GM12873 (cell line): ENCODE measurements around the gene SLC35D2.

ENCODE experiments used
- TF ChIP-seq, protein P1 (sequence below): IDR thresholded peaks from 2 replicates; pipeline ENCODE4 v1.5.1; 2012; ENCODE audit warnings: low read depth, mild to moderate bottlenecking, moderate library complexity, low read length, control low read depth; ENCODE audit not compliant: insufficient read depth; ENCODE audit errors: missing control alignments

SLC35D2 gene

GRCh38 chr9:96382839-96383164 is 709 bp downstream of the SLC35D2 start:
- TF ChIP-seq, protein P1, sequence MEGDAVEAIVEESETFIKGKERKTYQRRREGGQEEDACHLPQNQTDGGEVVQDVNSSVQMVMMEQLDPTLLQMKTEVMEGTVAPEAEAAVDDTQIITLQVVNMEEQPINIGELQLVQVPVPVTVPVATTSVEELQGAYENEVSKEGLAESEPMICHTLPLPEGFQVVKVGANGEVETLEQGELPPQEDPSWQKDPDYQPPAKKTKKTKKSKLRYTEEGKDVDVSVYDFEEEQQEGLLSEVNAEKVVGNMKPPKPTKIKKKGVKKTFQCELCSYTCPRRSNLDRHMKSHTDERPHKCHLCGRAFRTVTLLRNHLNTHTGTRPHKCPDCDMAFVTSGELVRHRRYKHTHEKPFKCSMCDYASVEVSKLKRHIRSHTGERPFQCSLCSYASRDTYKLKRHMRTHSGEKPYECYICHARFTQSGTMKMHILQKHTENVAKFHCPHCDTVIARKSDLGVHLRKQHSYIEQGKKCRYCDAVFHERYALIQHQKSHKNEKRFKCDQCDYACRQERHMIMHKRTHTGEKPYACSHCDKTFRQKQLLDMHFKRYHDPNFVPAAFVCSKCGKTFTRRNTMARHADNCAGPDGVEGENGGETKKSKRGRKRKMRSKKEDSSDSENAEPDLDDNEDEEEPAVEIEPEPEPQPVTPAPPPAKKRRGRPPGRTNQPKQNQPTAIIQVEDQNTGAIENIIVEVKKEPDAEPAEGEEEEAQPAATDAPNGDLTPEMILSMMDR: no peak

- TF ChIP-seq, protein P1: no peak
Measured at GRCh38 chr9:96382175-96382574, 1.3 kb downstream of the SLC35D2 start.

DNA sequence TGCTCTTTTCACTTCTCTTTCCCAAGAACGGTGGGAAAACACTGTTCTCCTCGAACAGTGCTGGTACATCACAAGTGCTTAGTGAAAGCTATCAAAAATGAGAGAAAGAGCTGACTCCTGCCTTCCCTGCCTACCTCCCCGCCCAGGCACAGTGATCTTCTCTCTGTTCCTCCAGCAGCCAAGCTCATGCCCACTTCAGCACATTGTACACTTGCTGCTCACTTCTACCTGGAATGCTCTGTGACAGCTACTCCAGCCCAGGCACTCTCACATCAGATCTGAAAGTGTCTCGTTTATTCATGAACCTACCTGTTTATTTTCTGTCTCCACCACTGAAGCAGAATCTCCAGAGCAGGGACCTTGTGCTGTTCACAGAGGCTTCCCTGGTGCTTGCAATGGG is 1.8 kb downstream of the SLC35D2 start:
- TF ChIP-seq, protein P1: no peak

DNA sequence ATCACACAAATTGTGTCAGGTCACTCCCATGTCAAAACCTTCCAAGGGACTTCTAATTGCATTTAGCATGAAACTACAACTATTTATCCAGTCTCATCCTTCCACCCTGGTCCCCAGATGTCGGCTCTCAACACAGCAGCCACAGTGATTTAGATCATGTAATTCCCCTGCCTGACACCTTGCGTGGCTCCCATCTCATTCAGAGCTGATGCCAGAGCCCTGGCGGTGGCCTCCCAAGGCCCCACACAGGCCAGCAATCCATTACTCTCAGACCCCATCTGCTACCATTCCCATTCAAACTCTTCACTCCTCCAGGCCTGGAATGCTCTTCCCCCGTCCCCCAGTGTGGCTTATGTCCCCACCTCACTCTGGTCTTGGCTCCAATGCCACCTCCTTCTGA is 2.4 kb downstream of the SLC35D2 start:
- TF ChIP-seq, protein P1: no peak

GRCh38 chr9:96379461-96379860 is 4.0 kb downstream of the SLC35D2 start:
- TF ChIP-seq, protein P1: no peak

DNA sequence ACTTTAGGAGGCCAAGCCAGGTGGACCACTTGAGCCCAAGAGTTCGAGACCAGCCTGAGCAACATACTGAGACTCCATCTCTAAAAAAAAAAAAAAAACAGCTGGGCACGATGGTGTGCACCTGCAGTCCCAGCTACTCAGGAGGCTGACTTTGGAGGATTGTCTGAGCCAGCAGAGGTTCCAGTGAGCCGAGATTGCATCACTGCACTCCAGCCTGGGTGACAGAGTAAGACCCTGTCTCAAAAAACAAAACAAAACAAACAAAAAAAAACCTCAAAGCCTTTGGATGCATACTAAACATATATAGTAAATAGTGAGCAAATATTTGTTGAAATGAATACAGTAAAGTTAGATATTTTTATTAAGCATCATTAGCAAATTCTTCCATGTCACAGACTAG is 5.3 kb downstream of the SLC35D2 start:
- TF ChIP-seq, protein P1: no peak

DNA sequence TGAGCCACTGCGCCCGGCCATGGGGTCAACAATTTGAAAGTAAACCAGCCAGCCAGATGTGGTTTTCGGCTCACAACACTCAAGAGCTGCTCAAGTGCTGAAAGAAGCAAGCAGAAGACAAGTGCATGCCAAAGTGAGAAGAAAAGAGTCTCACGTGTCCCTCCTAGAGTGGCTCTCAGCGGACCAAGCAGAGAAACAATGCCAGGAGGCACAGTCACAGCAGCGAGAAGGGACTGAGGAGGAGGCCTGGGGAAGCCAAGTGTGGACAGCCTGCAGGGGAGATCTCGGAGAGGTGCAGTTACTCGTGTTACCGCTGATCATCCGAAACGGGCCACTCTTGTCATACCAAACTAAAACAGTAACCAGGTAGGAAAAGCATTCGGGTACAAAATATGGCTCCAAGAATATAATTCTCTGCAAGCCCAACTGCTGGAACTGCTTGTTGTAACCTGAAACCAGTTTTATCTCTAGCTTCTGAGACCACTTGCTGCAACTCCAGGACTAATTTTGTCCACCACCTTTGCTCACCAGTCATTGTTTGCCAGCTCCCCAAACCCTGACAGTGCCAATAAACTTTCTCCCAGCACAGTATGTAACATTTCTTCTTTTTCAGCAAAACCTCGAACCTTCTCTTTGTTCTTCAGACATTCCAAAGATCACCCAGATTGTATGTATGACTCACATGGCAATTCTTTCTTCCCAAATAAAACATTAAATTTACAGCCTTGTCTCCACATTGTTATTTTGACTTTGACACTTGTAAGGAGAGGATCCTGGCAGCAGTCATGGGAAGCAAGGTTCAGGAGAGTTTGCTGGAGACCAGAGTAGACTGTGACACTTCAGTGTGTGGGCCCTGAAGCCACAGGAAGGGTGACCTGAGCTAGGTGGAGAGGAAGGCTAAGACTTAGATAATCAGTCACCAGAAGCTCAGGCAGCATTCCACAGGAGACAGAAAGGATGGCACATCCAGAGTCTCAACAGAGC is 6.3 kb downstream of the SLC35D2 start:
- TF ChIP-seq, protein P1: no peak
